Mucosa of stomach (tissue), 1 donor: Measurements from ENCODE around the gene CHD6.

Experiments used
- H3K27me3 ChIP-seq: one replicate; pipeline ENCODE4 v1.7.0; 2013; ENCODE audit warnings: mild to moderate bottlenecking, low read length; ENCODE audit not compliant: control insufficient read depth, insufficient read depth
- H3K36me3 ChIP-seq: one replicate; pipeline ENCODE4 v1.7.0; 2013; ENCODE audit warnings: low read length; ENCODE audit not compliant: control insufficient read depth, insufficient read depth
- H3K4me1 ChIP-seq: one replicate; pipeline ENCODE4 v1.7.0; 2013; ENCODE audit warnings: mild to moderate bottlenecking, low read length; ENCODE audit not compliant: control insufficient read depth, insufficient read depth
- H3K4me3 ChIP-seq: one replicate; pipeline ENCODE4 v1.7.0; 2013; ENCODE audit warnings: low read length
- H3K9ac ChIP-seq: one replicate; pipeline ENCODE4 v1.7.0; 2013; ENCODE audit warnings: mild to moderate bottlenecking, low read length, moderate library complexity
- H3K9me3 ChIP-seq: one replicate; pipeline ENCODE4 v1.7.0; 2013; ENCODE audit warnings: mild to moderate bottlenecking, low read length, moderate library complexity; ENCODE audit not compliant: control insufficient read depth
- donor health status: Pancreatic carcinoma.

The CHD6 gene

DNA sequence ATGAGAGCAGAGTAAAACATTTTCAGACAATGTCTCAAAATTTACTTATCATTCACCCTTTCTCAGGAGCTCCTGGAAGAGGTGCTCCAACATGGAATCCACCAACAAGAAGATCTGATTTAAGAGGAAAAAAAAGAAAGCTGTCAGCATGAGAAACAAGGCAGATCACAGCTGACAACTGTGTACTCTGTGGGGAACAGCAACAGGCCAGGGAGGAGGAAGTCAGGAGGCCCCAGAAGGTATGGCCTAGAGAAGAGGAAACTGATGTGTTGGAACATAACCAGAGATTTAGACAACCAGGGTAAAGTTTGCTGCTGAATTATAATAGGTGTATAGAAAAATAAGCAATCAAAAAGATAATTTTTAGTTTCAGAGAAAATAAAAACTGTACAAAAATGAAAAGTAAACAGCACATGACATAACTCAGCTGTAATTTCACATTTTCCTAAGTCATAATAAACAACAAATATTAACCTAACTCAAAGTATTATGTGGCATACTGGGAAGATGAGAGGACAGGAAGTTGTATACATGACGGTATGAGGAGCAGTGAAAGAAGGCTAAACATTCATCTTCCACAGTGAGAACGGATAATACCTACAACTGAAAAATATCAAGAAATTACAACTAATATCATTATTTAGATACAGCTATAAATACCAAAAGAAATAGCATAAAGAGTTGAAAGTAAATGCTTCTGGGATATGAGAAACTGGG, 138.0 kb downstream of the CHD6 start:
- no peak overlapping the region for H3K4me3 ChIP-seq
- no peaks in the 10 kb centered on the region for H3K36me3 ChIP-seq
- peaks cover 14% of the 10 kb centered on the region for H3K4me1 ChIP-seq
- no peaks in the 10 kb centered on the region for H3K27me3 ChIP-seq
- H3K9ac ChIP-seq = no peak overlapping the region
- H3K9me3 ChIP-seq = no peaks in the 10 kb centered on the region

- H3K9ac ChIP-seq = no peak overlapping the region
- H3K9me3 ChIP-seq = no peaks in the 10 kb centered on the region
- H3K4me1 ChIP-seq = peaks cover 14% of the 10 kb centered on the region
- no peak overlapping the region for H3K4me3 ChIP-seq
- no peaks in the 10 kb centered on the region for H3K36me3 ChIP-seq
- H3K27me3 ChIP-seq = no peaks in the 10 kb centered on the region
These were observed 139.1 kb downstream of the CHD6 start for GRCh38 chr20:41479113-41479512.

GRCh38 chr20:41478026-41478425, 140.2 kb downstream of the CHD6 start:
- Histone ChIP-seq H3K4me3 (no peak overlapping the region), H3K4me1 (peaks cover 14% of the 10 kb centered on the region), H3K36me3 (no peaks in the 10 kb centered on the region), H3K27me3 (no peaks in the 10 kb centered on the region), H3K9ac (no peak overlapping the region), H3K9me3 (no peaks in the 10 kb centered on the region)

DNA sequence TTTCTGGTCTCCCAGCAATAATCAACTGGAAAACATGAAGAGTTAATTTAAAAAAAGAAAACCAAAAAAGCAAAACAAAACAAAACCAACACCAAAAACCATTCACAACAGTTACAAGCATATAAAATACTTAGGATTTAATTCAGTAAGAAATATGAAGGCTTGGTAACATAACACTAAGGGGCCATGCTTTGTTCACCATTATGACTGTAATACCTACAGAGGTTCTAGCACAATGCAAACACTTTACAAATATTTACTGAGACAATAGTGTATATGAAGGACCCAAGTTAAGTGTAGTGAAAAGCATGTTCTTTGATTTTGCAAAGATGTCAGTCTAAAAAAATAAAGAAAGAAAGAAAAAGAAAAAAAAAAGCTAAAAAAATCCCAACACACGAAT, 141.7 kb downstream of the CHD6 start:
- Histone ChIP-seq H3K4me3 (no peak overlapping the region), H3K36me3 (no peaks in the 10 kb centered on the region), H3K9ac (no peak overlapping the region), H3K9me3 (no peaks in the 10 kb centered on the region), H3K27me3 (no peaks in the 10 kb centered on the region), H3K4me1 (peaks cover 14% of the 10 kb centered on the region)

- no peak overlapping the region for H3K9ac ChIP-seq
- H3K36me3 ChIP-seq = no peaks in the 10 kb centered on the region
- H3K9me3 ChIP-seq = no peaks in the 10 kb centered on the region
- H3K4me1 ChIP-seq = peaks cover 14% of the 10 kb centered on the region
- no peaks in the 10 kb centered on the region for H3K27me3 ChIP-seq
- H3K4me3 ChIP-seq = no peak overlapping the region
These were observed 142.2 kb downstream of the CHD6 start for GRCh38 chr20:41476013-41476441.

GRCh38 chr20:41475503-41475902, 142.7 kb downstream of the CHD6 start:
- Histone ChIP-seq H3K4me1 (peaks cover 14% of the 10 kb centered on the region), H3K27me3 (no peaks in the 10 kb centered on the region), H3K9me3 (no peaks in the 10 kb centered on the region), H3K9ac (no peak overlapping the region), H3K36me3 (no peaks in the 10 kb centered on the region), H3K4me3 (no peak overlapping the region)

DNA sequence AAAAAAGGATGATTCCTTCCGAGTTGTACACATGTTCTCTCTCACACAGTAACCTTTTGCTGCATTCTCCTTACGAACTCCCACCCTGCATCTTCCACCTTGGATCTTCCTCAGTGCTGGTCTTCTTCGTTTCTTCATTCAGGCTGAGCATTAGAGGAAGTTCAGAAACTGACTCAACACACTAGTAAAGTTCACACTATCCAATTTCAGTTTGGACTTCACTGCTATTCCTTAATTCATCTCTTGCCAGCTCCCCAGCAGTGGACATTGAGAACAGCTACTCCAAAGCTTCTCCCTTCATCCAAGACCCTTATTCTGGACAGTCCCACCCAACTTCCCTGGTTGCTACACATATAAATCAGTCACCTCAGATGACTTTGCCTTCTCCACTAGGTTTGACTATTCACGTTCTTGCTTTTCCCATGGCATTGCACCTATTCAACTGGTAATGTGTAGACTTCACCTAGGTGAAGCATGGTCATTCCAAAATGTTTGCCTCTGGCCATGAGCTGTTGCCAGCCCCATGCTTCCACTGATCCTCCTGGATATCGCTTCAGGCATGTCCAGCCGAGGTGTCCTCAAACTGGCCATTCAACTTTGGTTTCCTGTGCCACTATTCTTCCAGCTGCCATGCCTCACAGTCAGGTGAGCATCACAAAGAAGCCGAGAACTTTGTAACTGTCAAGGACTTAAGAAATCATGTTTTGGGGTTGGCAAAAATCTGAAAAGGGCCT, 147.6 kb downstream of the CHD6 start:
- Histone ChIP-seq H3K4me3 (no peak overlapping the region), H3K27me3 (no peaks in the 10 kb centered on the region), H3K9me3 (no peaks in the 10 kb centered on the region), H3K36me3 (no peaks in the 10 kb centered on the region), H3K9ac (no peak overlapping the region), H3K4me1 (peaks cover 3% of the 10 kb centered on the region)

DNA sequence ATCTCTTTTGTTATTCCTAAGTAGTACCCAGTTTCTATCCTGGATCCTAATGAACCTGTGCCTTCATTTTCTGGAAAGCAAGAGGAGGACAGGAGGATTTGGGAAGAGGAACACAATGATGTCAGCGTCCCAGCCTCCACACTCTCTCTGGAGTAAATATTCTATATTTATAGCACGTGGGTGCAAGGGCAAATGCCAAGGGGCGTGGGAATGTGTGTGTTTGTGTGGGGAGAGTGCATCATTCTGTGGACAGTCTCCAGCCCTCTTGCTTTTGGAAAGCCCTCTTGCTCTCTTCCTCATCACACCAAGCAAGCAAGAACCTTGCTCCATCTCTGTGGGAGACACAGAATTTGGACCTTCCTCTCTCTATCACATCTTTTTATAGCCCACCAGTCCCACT, 148.3 kb downstream of the CHD6 start:
- no peak overlapping the region for H3K9ac ChIP-seq
- no peak overlapping the region for H3K4me3 ChIP-seq
- no peaks in the 10 kb centered on the region for H3K27me3 ChIP-seq
- no peaks in the 10 kb centered on the region for H3K9me3 ChIP-seq
- H3K4me1 ChIP-seq = no peaks in the 10 kb centered on the region
- H3K36me3 ChIP-seq = no peaks in the 10 kb centered on the region

- H3K4me3 ChIP-seq = no peak overlapping the region
- H3K36me3 ChIP-seq = no peaks in the 10 kb centered on the region
- no peaks in the 10 kb centered on the region for H3K9me3 ChIP-seq
- no peaks in the 10 kb centered on the region for H3K27me3 ChIP-seq
- H3K4me1 ChIP-seq = no peaks in the 10 kb centered on the region
- H3K9ac ChIP-seq = no peak overlapping the region
These were observed 149.1 kb downstream of the CHD6 start for GRCh38 chr20:41468994-41469600.

GRCh38 chr20:41467690-41468089, 150.5 kb downstream of the CHD6 start:
- Histone ChIP-seq H3K27me3 (no peaks in the 10 kb centered on the region), H3K9me3 (no peaks in the 10 kb centered on the region), H3K4me3 (no peak overlapping the region), H3K36me3 (no peaks in the 10 kb centered on the region), H3K4me1 (no peaks in the 10 kb centered on the region), H3K9ac (no peak overlapping the region)

DNA sequence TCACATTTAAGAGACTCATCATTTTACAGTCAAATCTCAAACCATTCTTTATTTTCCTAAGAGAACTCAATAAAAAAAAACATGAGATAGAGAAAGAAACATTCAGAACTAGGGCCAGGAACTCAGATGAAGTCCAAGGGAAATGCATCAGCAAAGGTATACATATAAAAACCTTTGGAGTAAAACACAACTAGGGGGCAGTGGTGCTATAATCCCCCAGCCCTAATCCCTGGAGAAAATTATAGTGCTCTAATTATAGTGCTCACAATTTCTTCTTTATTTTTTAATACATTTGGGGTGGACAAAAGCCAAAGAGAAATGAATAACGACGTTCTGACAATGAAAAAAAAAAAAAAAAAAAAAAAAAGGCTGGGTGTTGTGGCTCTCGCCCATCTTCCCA, 151.0 kb downstream of the CHD6 start:
- no peaks in the 10 kb centered on the region for H3K4me1 ChIP-seq
- H3K36me3 ChIP-seq = no peaks in the 10 kb centered on the region
- H3K27me3 ChIP-seq = no peaks in the 10 kb centered on the region
- H3K9me3 ChIP-seq = no peaks in the 10 kb centered on the region
- H3K9ac ChIP-seq = no peak overlapping the region
- no peak overlapping the region for H3K4me3 ChIP-seq

DNA sequence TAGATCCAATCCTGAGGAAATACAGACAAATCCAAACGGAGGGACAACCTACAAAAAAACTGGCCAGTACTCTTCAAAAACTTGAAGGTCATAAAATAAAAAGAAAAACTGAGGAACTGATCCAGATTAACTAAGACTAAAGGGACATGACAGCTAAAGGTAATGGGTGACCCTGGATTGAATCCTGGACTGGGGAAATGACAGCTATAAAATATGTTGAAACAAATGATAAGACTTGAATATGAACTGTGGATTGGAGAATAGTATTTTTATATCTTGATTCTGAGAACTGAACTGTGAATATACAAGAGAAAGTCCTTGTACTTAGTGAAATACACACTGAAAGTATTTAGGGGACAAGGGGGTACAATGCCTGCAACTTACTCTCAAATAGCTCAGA, 154.6 kb downstream of the CHD6 start:
- Histone ChIP-seq H3K9ac (no peak overlapping the region), H3K27me3 (no peaks in the 10 kb centered on the region), H3K36me3 (no peaks in the 10 kb centered on the region), H3K4me1 (no peaks in the 10 kb centered on the region), H3K9me3 (no peaks in the 10 kb centered on the region), H3K4me3 (no peak overlapping the region)
